ENCODE results near the gene NPAS2. TPM values are rescaled to one million over a fixed set of nuclear protein-coding genes. Genes with fewer than 3 reads are reported as not detected.

The NPAS2 gene
- total RNA-seq, 2 experiments from 2014 or later, result 5.8 to 5.9 TPM

DNA sequence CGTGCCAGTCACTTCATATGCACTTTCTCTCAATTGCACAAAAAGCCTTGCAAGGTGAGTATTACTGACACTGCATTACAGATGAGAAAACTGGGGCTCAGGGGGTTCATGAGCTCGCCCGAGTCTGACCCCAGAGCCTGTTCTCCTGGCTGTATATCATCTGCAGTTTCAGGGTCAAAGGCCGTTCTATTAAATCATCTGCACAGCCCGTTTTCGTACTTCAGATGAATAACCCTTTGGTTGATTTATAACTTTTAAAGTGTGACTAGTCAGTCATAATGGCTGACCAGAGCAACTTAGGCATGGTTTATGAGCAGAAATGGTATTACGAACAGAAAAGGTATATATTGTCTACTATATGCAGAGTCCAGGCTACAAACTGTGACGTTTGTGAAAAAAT lies 35.3 kb upstream of the NPAS2 start:
- Mint-ChIP-seq H3K9me3 (no peaks in the 10 kb centered on the region), H3K27ac (no peak overlapping the region), H3K4me3 (no peak overlapping the region), H3K4me1 (ENCODE audit: low read depth) (no peaks in the 10 kb centered on the region), H3K36me3 (ENCODE audit: low read depth) (no peaks in the 10 kb centered on the region), H3K27me3 (ENCODE audit: low read depth) (no peaks in the 10 kb centered on the region)
- no peak for DNase-seq
- CTCF ChIA-PET, result no interaction called here
- intact Hi-C loops (cut with micrococcal nuclease), result no loop called here

DNA sequence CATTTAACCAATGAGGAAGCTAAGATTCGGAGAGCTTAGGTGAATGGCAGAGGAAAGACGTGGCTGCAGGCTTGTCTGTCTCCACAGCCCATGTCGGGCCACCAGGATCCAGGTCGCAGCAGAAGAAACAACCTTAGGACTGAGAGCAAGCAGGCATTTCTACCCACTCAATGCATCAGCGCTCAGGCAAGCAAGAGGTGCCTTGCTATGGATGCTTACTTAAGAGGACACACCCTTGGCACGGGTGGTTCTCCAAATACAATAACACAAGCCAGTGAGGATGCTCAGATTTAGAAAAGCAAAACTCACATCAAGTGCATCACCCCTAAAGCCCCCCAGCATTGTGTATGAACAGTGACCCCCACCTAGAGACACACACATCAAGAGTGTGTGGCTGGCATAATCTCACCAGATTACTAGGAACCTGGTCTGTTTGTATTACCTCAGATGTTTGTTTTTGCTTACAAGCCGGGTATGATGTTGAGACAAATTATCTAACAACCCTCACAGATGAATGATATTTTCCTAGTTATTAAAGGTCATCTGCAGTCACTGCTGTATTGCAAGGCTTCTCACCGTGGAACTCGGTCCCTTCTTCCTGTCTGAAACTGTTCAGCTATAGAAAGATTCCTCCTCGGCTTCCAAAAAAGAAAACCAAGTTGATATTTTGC lies 34.2 kb upstream of the NPAS2 start:
- H3K36me3 Mint-ChIP-seq (ENCODE audit: low read depth), result no peaks in the 10 kb centered on the region
- H3K4me3 Mint-ChIP-seq, result no peak overlapping the region
- CTCF ChIA-PET, result interaction anchor here (0.8 kb wide), 1 partner anchor 440 kb away, joined by 3 read pairs; no protein-coding TSS in a partner anchor
- no peak for DNase-seq
- intact Hi-C loops (cut with micrococcal nuclease), result no loop called here
- no peaks in the 10 kb centered on the region for H3K27me3 Mint-ChIP-seq (ENCODE audit: low read depth)
- no peaks in the 10 kb centered on the region for H3K4me1 Mint-ChIP-seq (ENCODE audit: low read depth)
- H3K27ac Mint-ChIP-seq, result no peak overlapping the region
- no peaks in the 10 kb centered on the region for H3K9me3 Mint-ChIP-seq

DNA sequence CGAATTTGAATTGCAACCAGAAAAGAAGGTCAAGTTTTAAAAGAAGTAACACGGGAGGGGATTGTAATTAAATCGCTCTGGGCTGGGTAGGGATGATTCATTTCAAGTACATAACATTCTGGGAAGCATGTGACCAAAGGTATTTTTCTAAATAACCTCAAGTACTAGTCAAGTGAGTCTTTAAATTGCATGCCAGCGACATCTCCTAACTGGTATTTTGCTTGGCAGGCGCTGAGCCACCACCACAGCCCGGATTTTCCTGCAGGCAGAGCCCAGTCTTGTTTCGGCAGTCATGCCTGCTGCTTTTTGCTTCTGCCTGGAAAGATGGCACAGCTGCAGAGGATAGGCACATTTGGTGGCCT lies 33.7 kb upstream of the NPAS2 start:
- intact Hi-C loops (cut with micrococcal nuclease), result no loop called here
- no peak overlapping the region for H3K27ac Mint-ChIP-seq
- H3K4me3 Mint-ChIP-seq, result no peak overlapping the region
- H3K4me1 Mint-ChIP-seq (ENCODE audit: low read depth), result no peaks in the 10 kb centered on the region
- H3K9me3 Mint-ChIP-seq, result no peaks in the 10 kb centered on the region
- CTCF ChIA-PET, result no interaction called here
- no peaks in the 10 kb centered on the region for H3K27me3 Mint-ChIP-seq (ENCODE audit: low read depth)
- no peaks in the 10 kb centered on the region for H3K36me3 Mint-ChIP-seq (ENCODE audit: low read depth)
- DNase-seq, result no peak

DNA sequence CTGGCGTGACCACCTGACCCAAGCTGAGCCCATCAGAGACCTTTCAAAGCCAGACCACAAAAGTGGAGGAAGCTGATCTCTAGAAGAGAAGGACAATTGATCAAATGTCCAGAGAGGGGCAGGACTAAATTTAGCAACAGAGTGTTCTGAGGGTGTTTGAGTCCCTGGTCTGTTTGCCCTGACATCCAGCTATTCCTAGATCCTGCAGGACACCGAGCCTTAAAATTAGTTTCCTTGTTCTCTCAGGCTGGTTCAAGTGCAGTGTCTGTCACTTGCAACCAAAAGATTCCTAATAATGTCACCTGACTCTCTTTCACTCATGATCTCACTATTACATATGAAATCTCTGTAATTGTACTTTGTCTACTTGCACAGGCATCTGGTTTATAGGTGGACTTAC lies 33.0 kb upstream of the NPAS2 start:
- no peak for DNase-seq
- CTCF ChIA-PET, result no interaction called here
- Mint-ChIP-seq H3K4me3 (no peak overlapping the region), H3K27ac (no peak overlapping the region), H3K9me3 (no peaks in the 10 kb centered on the region), H3K4me1 (ENCODE audit: low read depth) (no peaks in the 10 kb centered on the region), H3K27me3 (ENCODE audit: low read depth) (no peaks in the 10 kb centered on the region), H3K36me3 (ENCODE audit: low read depth) (no peaks in the 10 kb centered on the region)
- intact Hi-C loops (cut with micrococcal nuclease), result no loop called here

GRCh38 chr2:100789361-100789760 lies 30.6 kb upstream of the NPAS2 start:
- H3K36me3 Mint-ChIP-seq (ENCODE audit: low read depth), result no peaks in the 10 kb centered on the region
- CTCF ChIA-PET, result no interaction called here
- H3K4me3 Mint-ChIP-seq, result no peak overlapping the region
- H3K27me3 Mint-ChIP-seq (ENCODE audit: low read depth), result no peaks in the 10 kb centered on the region
- intact Hi-C loops (cut with micrococcal nuclease), result no loop called here
- no peak for DNase-seq
- no peaks in the 10 kb centered on the region for H3K4me1 Mint-ChIP-seq (ENCODE audit: low read depth)
- no peak overlapping the region for H3K27ac Mint-ChIP-seq
- H3K9me3 Mint-ChIP-seq, result no peaks in the 10 kb centered on the region

GRCh38 chr2:100791294-100791935 lies 28.5 kb upstream of the NPAS2 start:
- Mint-ChIP-seq H3K27me3 (ENCODE audit: low read depth) (no peaks in the 10 kb centered on the region), H3K36me3 (ENCODE audit: low read depth) (no peaks in the 10 kb centered on the region), H3K9me3 (no peaks in the 10 kb centered on the region), H3K27ac (no peak overlapping the region), H3K4me1 (ENCODE audit: low read depth) (no peaks in the 10 kb centered on the region), H3K4me3 (no peak overlapping the region)
- CTCF ChIA-PET, result no interaction called here
- no peak for DNase-seq
- intact Hi-C loops (cut with micrococcal nuclease), result no loop called here

DNA sequence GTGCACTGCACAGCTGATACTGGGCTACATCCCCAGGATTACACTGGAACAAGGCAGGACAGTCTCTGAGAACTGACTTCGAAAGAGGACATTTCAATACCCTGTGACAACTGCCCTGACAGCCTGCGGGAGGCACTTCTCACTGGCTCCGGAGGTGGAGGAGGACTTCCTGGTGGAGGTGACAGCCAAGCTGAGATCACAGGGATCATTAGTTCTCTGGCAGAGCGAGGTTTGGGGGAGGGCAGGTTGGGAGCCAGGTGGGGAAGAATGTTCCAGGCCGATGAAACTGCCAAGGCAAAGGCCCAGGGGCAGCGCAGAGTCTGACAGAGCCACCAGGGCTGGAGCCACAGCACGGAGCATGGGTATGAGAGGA lies 28.0 kb upstream of the NPAS2 start:
- DNase-seq, result no peak
- Mint-ChIP-seq H3K27ac (no peak overlapping the region), H3K4me1 (ENCODE audit: low read depth) (no peaks in the 10 kb centered on the region), H3K4me3 (no peak overlapping the region), H3K27me3 (ENCODE audit: low read depth) (no peaks in the 10 kb centered on the region), H3K36me3 (ENCODE audit: low read depth) (no peaks in the 10 kb centered on the region), H3K9me3 (no peaks in the 10 kb centered on the region)
- intact Hi-C loops (cut with micrococcal nuclease), result no loop called here
- CTCF ChIA-PET, result no interaction called here

DNA sequence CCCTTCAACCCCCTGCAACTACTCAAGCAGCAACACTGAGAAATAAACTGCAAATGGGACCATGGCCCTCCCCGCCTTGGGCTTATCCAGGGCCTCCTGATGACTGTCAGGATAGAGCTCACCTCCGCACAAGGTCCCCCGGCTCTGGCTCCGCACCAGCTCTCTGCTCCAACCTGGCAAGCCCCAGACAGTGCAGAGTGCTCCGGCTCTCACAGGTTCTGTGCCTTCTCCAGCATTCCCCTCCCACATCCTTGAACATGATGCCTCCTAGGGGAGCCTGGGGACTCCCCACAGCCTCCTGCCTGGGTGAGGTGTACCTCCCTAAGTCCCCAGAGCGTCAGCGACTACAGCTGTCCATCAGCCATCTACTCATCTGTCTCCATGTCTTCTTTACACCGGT lies 26.7 kb upstream of the NPAS2 start:
- intact Hi-C loops (cut with micrococcal nuclease), result no loop called here
- DNase-seq, result no peak
- Mint-ChIP-seq H3K27me3 (ENCODE audit: low read depth) (no peaks in the 10 kb centered on the region), H3K9me3 (no peaks in the 10 kb centered on the region), H3K4me1 (ENCODE audit: low read depth) (no peaks in the 10 kb centered on the region), H3K36me3 (ENCODE audit: low read depth) (no peaks in the 10 kb centered on the region), H3K4me3 (no peak overlapping the region), H3K27ac (no peak overlapping the region)
- CTCF ChIA-PET, result no interaction called here

DNA sequence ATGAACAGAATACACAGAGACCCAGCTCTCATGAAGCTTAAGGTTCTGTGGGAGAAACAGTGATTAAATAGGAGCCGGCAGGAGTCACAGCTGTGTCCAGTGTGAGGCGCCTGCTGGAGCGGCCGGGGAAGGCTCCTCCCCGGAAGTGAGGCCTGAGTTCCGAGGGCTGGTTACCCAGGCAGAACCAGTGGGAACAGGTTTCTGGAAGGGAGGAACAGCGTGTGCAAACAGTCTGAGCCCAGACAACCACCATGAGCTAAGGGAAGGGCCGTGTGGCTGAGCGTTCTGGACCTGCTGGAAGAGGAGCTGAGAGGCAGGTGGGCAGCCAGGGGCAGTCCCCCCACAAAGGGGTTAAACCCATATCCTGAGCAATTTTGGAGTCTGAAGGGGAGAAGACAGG lies 26.0 kb upstream of the NPAS2 start:
- H3K27me3 Mint-ChIP-seq (ENCODE audit: low read depth), result no peaks in the 10 kb centered on the region
- H3K4me3 Mint-ChIP-seq, result no peak overlapping the region
- no peaks in the 10 kb centered on the region for H3K4me1 Mint-ChIP-seq (ENCODE audit: low read depth)
- DNase-seq, result no peak
- no peaks in the 10 kb centered on the region for H3K36me3 Mint-ChIP-seq (ENCODE audit: low read depth)
- CTCF ChIA-PET, result no interaction called here
- no peaks in the 10 kb centered on the region for H3K9me3 Mint-ChIP-seq
- intact Hi-C loops (cut with micrococcal nuclease), result no loop called here
- no peak overlapping the region for H3K27ac Mint-ChIP-seq

DNA sequence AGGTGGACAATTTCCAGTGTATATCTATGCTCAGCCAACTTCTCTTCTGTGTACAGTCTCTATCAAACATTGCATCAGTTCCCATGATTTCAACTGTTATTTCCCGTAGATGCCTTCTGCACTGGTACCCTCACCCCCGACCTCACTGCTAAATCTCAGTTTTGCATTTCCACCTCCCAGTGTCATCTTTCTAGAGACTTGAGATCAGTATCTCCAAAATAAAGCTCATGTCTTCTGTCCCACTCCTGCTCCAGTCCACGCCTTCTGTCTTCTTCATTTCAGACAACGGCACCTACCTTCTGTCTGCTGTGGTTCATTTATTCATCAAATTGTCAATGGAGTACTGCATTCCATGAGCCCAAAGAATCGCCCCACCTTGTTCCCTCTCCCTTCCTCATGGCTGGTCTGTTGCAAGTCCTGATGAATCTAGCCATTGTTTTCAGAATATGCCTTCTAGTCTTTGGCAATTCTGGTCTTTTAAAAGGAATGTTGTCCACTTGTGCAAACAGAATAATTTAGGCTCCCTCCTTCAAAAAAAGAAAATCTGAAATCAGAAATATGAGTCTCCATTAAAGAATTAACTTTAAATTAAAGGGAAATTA lies 23.3 kb upstream of the NPAS2 start:
- no peaks in the 10 kb centered on the region for H3K27me3 Mint-ChIP-seq (ENCODE audit: low read depth)
- no peaks in the 10 kb centered on the region for H3K4me1 Mint-ChIP-seq (ENCODE audit: low read depth)
- DNase-seq, result no peak
- intact Hi-C loops (cut with micrococcal nuclease), result no loop called here
- no peak overlapping the region for H3K27ac Mint-ChIP-seq
- H3K4me3 Mint-ChIP-seq, result no peak overlapping the region
- CTCF ChIA-PET, result no interaction called here
- no peaks in the 10 kb centered on the region for H3K36me3 Mint-ChIP-seq (ENCODE audit: low read depth)
- H3K9me3 Mint-ChIP-seq, result no peaks in the 10 kb centered on the region

DNA sequence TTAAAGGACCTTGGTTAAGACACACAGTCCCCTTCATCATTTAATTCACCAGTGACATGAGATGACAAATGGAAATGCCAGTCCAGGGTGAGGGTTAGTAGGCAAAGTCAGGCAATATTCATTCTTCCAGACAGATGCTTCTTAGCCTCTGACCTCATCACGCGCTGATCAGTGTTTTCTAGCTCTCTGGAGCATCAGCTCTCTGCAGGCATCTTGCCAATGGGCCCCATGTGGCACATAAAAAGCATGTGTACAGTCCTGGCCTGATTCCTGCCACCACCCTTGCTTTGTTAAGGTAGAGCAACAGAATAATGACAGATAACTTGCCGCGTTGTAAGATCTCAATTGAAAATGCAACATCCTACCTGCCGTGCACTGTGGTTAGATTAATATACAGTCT lies 20.3 kb upstream of the NPAS2 start:
- CTCF ChIA-PET, result no interaction called here
- H3K27me3 Mint-ChIP-seq (ENCODE audit: low read depth), result no peaks in the 10 kb centered on the region
- DNase-seq, result no peak
- H3K27ac Mint-ChIP-seq, result no peak overlapping the region
- no peak overlapping the region for H3K4me3 Mint-ChIP-seq
- H3K9me3 Mint-ChIP-seq, result no peaks in the 10 kb centered on the region
- no peaks in the 10 kb centered on the region for H3K36me3 Mint-ChIP-seq (ENCODE audit: low read depth)
- intact Hi-C loops (cut with micrococcal nuclease), result no loop called here
- no peaks in the 10 kb centered on the region for H3K4me1 Mint-ChIP-seq (ENCODE audit: low read depth)

- Mint-ChIP-seq H3K4me3 (no peak overlapping the region), H3K27me3 (ENCODE audit: low read depth) (no peaks in the 10 kb centered on the region), H3K4me1 (ENCODE audit: low read depth) (no peaks in the 10 kb centered on the region), H3K36me3 (ENCODE audit: low read depth) (no peaks in the 10 kb centered on the region), H3K9me3 (no peaks in the 10 kb centered on the region), H3K27ac (no peak overlapping the region)
- DNase-seq, result no peak
- intact Hi-C loops (cut with micrococcal nuclease), result no loop called here
- CTCF ChIA-PET, result no interaction called here
Observed at GRCh38 chr2:100800915-100801314, 19.0 kb upstream of the NPAS2 start.

GRCh38 chr2:100801402-100801801 lies 18.5 kb upstream of the NPAS2 start:
- Mint-ChIP-seq H3K9me3 (no peaks in the 10 kb centered on the region), H3K36me3 (ENCODE audit: low read depth) (no peaks in the 10 kb centered on the region), H3K4me3 (no peak overlapping the region), H3K4me1 (ENCODE audit: low read depth) (no peaks in the 10 kb centered on the region), H3K27me3 (ENCODE audit: low read depth) (no peaks in the 10 kb centered on the region), H3K27ac (no peak overlapping the region)
- DNase-seq, result no peak
- CTCF ChIA-PET, result interaction anchor here (0.6 kb wide), 1 partner anchor 232 kb away, joined by 4 read pairs; no protein-coding TSS in a partner anchor
- intact Hi-C loops (cut with micrococcal nuclease), result no loop called here

All from activated naive CD4-positive, alpha-beta T cell treated with anti-CD3 and anti-CD28 coated beads for 36 hours (primary cell).